ENCODE results near the gene CC2D1A.

CC2D1A gene

DNA sequence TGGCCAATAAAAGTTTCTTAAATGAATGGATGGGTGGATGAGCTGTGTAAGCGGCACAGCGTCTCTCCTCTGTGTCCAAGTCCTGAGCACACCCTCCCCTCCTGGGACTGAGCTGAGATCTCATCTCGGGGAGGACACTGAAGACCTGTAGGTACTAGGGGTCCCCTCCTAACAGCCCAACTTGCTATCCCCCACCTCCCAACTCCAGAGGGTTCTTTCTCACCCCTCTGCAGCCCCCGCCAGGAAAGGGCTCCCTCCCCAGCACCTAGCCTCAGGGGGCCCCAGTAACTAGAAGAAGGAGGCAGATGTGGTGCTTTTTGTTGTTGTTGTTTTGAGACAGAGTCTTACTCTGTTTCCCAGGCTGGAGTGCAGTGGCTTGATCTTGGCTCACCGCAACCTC lies 30.2 kb upstream of the CC2D1A start:
- H3K4me3 ChIP-seq (ENCODE audit: low read depth, low read length) = no peak overlapping the region
- DNase-seq (ENCODE audit: low read depth) = no peak
- TF ChIP-seq, protein P1, sequence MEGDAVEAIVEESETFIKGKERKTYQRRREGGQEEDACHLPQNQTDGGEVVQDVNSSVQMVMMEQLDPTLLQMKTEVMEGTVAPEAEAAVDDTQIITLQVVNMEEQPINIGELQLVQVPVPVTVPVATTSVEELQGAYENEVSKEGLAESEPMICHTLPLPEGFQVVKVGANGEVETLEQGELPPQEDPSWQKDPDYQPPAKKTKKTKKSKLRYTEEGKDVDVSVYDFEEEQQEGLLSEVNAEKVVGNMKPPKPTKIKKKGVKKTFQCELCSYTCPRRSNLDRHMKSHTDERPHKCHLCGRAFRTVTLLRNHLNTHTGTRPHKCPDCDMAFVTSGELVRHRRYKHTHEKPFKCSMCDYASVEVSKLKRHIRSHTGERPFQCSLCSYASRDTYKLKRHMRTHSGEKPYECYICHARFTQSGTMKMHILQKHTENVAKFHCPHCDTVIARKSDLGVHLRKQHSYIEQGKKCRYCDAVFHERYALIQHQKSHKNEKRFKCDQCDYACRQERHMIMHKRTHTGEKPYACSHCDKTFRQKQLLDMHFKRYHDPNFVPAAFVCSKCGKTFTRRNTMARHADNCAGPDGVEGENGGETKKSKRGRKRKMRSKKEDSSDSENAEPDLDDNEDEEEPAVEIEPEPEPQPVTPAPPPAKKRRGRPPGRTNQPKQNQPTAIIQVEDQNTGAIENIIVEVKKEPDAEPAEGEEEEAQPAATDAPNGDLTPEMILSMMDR (IDR thresholded peaks at IDR 0.05; ENCODE audit: insufficient read depth, low read depth, low read length, missing control alignments) = no peak

DNA sequence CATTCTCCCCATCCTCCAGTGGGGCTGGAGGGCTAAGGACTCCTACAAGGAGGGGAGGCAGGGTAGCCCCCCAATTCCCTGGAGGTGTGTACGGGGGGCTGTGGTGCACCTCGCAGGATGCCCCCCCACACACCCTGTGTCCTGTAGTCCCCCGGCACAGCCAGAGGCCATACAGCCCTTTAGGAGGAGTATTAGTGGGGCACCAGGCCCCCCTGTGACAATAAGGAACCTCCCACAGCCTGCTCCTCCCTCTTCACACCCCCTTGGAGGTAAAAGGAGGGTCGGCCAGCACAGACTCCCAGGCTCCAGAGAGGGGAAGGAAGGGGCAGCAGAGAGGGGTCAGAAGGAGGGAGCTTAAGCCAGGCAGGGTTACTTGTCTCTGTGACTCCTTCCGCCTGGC lies 29.2 kb upstream of the CC2D1A start, which contains the start of gene NANOS3:
Gene NANOS3 (plus strand): TSS at position 301 of the 400 bp plus-strand sequence. CDS start 115 bp downstream, outside the sequence.
- no peak for DNase-seq (ENCODE audit: low read depth)
- TF ChIP-seq, protein P1 (IDR thresholded peaks at IDR 0.05; ENCODE audit: insufficient read depth, low read depth, low read length, missing control alignments) = no peak
- no peak within 1 kb of the TSS for H3K4me3 ChIP-seq (ENCODE audit: low read depth, low read length)

DNA sequence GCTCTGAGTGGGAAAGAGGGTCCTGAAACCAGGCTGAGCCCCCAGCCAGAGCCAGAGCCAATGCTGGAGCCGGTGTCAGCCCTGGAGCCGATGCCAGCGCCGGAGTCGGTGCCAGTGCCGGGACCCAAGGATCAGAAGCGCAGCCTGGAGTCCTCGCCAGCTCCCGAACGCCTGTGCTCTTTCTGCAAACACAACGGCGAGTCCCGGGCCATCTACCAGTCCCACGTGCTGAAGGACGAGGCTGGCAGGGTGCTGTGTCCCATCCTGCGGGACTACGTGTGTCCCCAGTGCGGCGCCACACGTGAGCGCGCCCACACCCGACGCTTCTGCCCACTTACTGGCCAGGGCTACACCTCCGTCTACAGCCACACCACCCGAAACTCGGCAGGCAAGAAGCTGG lies 28.7 kb upstream of the CC2D1A start:
- no peak overlapping the region for H3K4me3 ChIP-seq (ENCODE audit: low read depth, low read length)
- no peak for DNase-seq (ENCODE audit: low read depth)
- TF ChIP-seq, protein P1 (IDR thresholded peaks at IDR 0.05; ENCODE audit: insufficient read depth, low read depth, low read length, missing control alignments) = no peak

DNA sequence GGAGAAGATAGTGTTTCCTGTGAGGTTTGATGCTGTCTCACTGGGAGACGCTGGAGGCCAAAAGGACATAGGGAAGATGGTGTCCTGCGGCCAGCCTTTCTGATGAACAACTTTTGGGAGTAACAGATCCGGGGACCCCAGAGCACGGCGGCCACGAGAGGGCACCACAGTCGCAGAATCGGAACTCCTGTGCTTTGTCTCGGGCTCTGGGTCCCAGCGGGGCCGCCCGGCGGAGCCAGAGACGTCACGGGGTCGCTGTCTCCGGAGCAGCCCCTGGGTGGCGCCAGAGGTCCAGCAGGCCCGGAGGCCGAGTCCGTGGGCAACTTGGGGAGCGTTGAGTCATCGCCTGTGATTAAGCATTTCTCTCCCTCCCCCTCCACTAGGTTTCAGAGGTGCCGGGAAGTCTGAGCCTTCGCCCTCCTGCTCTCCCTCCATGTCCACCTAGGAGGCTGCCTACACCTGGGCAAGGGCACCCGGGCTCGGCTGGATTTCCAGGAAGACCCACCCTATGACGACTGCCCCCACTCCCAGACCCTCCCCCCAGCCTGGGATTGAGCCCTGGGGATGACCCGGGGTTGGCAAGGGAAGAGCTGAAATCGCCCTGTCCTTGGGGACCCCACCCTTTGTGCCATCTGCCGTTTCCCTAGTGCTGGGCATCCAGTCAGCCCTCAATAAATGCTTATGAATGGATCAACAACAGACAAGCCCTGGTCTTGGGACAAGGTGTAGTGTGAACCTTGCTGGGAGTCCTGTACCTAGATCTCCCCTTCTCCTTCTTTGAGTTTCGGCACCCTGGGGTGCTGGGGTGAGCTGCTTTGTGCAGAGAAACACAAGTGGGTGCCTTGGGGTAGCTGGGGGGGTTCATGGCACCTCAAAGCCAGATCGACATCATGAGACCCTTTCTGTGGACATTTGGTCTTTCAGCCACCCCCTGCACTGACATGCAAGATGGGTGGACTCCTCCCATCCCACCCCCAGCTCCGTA lies 25.6 kb upstream of the CC2D1A start:
- H3K4me3 ChIP-seq (ENCODE audit: low read depth, low read length) = no peak overlapping the region
- TF ChIP-seq, protein P1 (IDR thresholded peaks at IDR 0.05; ENCODE audit: insufficient read depth, low read depth, low read length, missing control alignments) = peak; percentile 99
- peak; percentile 96 for DNase-seq (ENCODE audit: low read depth)

DNA sequence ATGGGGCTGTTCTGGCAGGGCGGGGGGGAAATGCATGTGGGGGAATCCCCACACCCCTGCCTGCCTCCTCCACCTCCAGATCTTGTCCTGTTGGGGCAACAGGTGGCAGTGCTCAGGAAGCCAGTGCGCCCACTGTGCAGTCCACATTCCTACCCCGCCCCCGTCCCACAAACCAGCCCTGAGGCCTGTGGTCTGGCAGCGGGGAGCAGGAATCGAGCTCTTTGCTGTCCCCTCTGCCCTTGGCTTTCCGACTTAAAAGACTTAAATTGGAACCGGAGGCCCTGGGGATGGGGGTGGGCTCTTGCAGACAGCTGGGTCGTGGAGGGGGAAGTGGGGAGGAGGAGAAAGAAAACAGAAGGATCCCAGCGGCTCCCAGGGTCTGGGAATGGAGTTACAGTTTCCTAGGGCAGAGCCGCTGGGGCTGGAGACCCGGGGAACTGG lies 24.7 kb upstream of the CC2D1A start:
- H3K4me3 ChIP-seq (ENCODE audit: low read depth, low read length) = no peak overlapping the region
- DNase-seq (ENCODE audit: low read depth) = no peak

DNA sequence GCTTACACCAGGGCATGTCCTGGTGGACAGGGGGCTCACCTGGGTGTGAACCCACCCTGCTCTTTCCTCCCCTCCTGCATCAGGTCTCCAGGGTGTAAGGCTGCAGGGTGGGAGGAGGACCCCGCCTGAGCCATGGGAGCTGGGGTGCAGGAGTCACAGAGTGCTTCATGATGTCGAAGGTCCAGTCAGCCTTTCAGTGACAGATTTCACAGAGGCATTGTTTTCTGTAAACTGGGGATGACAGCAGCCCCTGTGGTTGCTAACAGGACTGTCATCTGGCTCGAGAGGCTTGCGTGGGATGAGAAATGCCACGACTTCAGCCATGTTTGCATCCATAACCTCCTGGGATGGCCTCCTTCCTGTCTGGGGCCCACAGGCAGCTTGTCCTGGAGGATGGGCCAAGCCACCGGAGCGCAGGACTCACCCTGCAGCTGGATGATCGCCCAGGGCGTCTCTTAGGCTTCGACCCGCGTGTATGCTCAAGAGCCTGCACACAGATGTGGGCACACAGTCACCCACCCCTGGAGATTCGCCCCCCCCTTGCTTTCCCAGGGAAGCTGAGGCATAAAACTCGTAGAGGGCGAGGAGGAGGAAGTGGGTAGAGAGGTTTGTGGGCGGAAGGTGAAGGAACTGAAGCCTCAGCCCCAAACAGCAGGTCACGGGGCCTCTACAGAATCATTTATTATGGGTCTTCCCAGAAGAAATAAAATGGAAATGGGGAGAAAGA lies 24.1 kb upstream of the CC2D1A start:
- H3K4me3 ChIP-seq (ENCODE audit: low read depth, low read length) = no peak overlapping the region
- TF ChIP-seq, protein P1 (IDR thresholded peaks at IDR 0.05; ENCODE audit: insufficient read depth, low read depth, low read length, missing control alignments) = no peak
- DNase-seq (ENCODE audit: low read depth) = peak; percentile 35

More for the DNA sequence above, 24.7 kb upstream of the CC2D1A start:
- TF ChIP-seq, protein P1 (IDR thresholded peaks at IDR 0.05; ENCODE audit: insufficient read depth, low read depth, low read length, missing control alignments) = no peak

Data from GM12865 (cell line).